ENCODE measurements around the gene TMEM176A. TPM values are rescaled to one million over a fixed set of nuclear protein-coding genes. Genes with fewer than 3 reads are reported as not detected.
A peak's percentile ranks its signal among the peaks of the same experiment; 100 is the strongest.

Gene TMEM176A
- total and polyA plus RNA-seq, 2 donors (not counting 1 experiment from before 2014, with no cell fraction given) = 0.12 to 14.2 TPM

GRCh38 chr7:150753826-150754603 is 46.6 kb upstream of the TMEM176A start:
- no peak overlapping the region for H3K9ac ChIP-seq (ENCODE audit: insufficient read depth, low read length)
- no peaks in the 10 kb centered on the region for H3K4me1 ChIP-seq (ENCODE audit: control insufficient read depth, extremely low read depth, insufficient read depth, low read length)
- TF ChIP-seq EZH2 (IDR thresholded peaks at IDR 0.05; ENCODE audit: low read length, missing control alignments) (no peak), CTCF (conservative IDR thresholded peaks at IDR 0.05 in 1 of 2, IDR thresholded peaks at IDR 0.05 in 1 of 2; ENCODE audit: low read depth in 1 of 2, low read length in 2 of 2) (peak in 1 of 2 donors; percentile 6)
- H3K27me3 ChIP-seq (ENCODE audit: control insufficient read depth, insufficient read depth, low read length) = no peaks in the 10 kb centered on the region
- H3K36me3 ChIP-seq (ENCODE audit: control insufficient read depth, insufficient read depth, low read length) = no peaks in the 10 kb centered on the region
- no peak overlapping the region for H3K27ac ChIP-seq (ENCODE audit: insufficient read depth, low read length)
- no peak for DNase-seq (ENCODE audit: low read depth in 2 of 2)
- H2AFZ ChIP-seq (ENCODE audit: low read length) = no peak overlapping the region
- no peaks in the 10 kb centered on the region for H3K79me2 ChIP-seq (ENCODE audit: control insufficient read depth, insufficient read depth, low read length)
- H3K4me2 ChIP-seq (ENCODE audit: extremely low read depth, insufficient read depth, low read length) = no peak overlapping the region
- H4K20me1 ChIP-seq (ENCODE audit: control insufficient read depth, extremely low read depth, insufficient read depth, low read length) = no peaks in the 10 kb centered on the region
- H3K4me3 ChIP-seq (replicated peaks in 1 of 4; ENCODE audit: control extremely low read depth in 1 of 4, insufficient read depth in 1 of 4, low read depth in 3 of 4, low read length in 4 of 4) = no peak overlapping the region
- H3K9me3 ChIP-seq (ENCODE audit: control insufficient read depth, insufficient read depth, low read depth, low read length) = no peaks in the 10 kb centered on the region

- H3K27me3 ChIP-seq (ENCODE audit: control insufficient read depth, insufficient read depth, low read length) = no peaks in the 10 kb centered on the region
- H3K4me1 ChIP-seq (ENCODE audit: control insufficient read depth, extremely low read depth, insufficient read depth, low read length) = no peaks in the 10 kb centered on the region
- DNase-seq (ENCODE audit: low read depth in 2 of 2) = no peak
- H3K36me3 ChIP-seq (ENCODE audit: control insufficient read depth, insufficient read depth, low read length) = no peaks in the 10 kb centered on the region
- no peak overlapping the region for H3K4me2 ChIP-seq (ENCODE audit: extremely low read depth, insufficient read depth, low read length)
- no peak overlapping the region for H3K9ac ChIP-seq (ENCODE audit: insufficient read depth, low read length)
- H3K4me3 ChIP-seq (replicated peaks in 1 of 4; ENCODE audit: control extremely low read depth in 1 of 4, insufficient read depth in 1 of 4, low read depth in 3 of 4, low read length in 4 of 4) = no peak overlapping the region
- H3K79me2 ChIP-seq (ENCODE audit: control insufficient read depth, insufficient read depth, low read length) = no peaks in the 10 kb centered on the region
- no peaks in the 10 kb centered on the region for H4K20me1 ChIP-seq (ENCODE audit: control insufficient read depth, extremely low read depth, insufficient read depth, low read length)
- no peak overlapping the region for H3K27ac ChIP-seq (ENCODE audit: insufficient read depth, low read length)
- H3K9me3 ChIP-seq (ENCODE audit: control insufficient read depth, insufficient read depth, low read depth, low read length) = no peaks in the 10 kb centered on the region
- TF ChIP-seq EZH2 (IDR thresholded peaks at IDR 0.05; ENCODE audit: low read length, missing control alignments) (no peak), CTCF (conservative IDR thresholded peaks at IDR 0.05 in 1 of 2, IDR thresholded peaks at IDR 0.05 in 1 of 2; ENCODE audit: low read depth in 1 of 2, low read length in 2 of 2) (no peak)
- H2AFZ ChIP-seq (ENCODE audit: low read length) = no peak overlapping the region
Observed at GRCh38 chr7:150754951-150755350, 45.6 kb upstream of the TMEM176A start.

- Histone ChIP-seq H4K20me1 (ENCODE audit: control insufficient read depth, extremely low read depth, insufficient read depth, low read length) (no peaks in the 10 kb centered on the region), H3K27me3 (ENCODE audit: control insufficient read depth, insufficient read depth, low read length) (no peaks in the 10 kb centered on the region), H3K4me2 (ENCODE audit: extremely low read depth, insufficient read depth, low read length) (no peak overlapping the region), H3K27ac (ENCODE audit: insufficient read depth, low read length) (no peak overlapping the region), H3K36me3 (ENCODE audit: control insufficient read depth, insufficient read depth, low read length) (no peaks in the 10 kb centered on the region), H3K9ac (ENCODE audit: insufficient read depth, low read length) (no peak overlapping the region), H3K4me1 (ENCODE audit: control insufficient read depth, extremely low read depth, insufficient read depth, low read length) (no peaks in the 10 kb centered on the region), H3K9me3 (ENCODE audit: control insufficient read depth, insufficient read depth, low read depth, low read length) (no peaks in the 10 kb centered on the region), H3K4me3 (replicated peaks in 1 of 4; ENCODE audit: control extremely low read depth in 1 of 4, insufficient read depth in 1 of 4, low read depth in 3 of 4, low read length in 4 of 4) (no peak overlapping the region), H2AFZ (ENCODE audit: low read length) (no peak overlapping the region), H3K79me2 (ENCODE audit: control insufficient read depth, insufficient read depth, low read length) (no peaks in the 10 kb centered on the region)
- no peak for TF ChIP-seq CTCF (conservative IDR thresholded peaks at IDR 0.05 in 1 of 2, IDR thresholded peaks at IDR 0.05 in 1 of 2; ENCODE audit: low read depth in 1 of 2, low read length in 2 of 2)
- DNase-seq (ENCODE audit: low read depth in 2 of 2) = no peak
Observed at GRCh38 chr7:150755473-150756099, 45.0 kb upstream of the TMEM176A start.
